GM21717 (cell line): ENCODE measurements around the gene VHLL.
"Not testable (repeated sequence)": the region's sequence is repeated elsewhere in the genome, so short reads cannot be mapped to it uniquely, and the experiment has no call there.

Experiments
- ATAC-seq: cut with Tn5 transposase; IDR thresholded peaks from one replicate; pipeline ENCODE4 v1.9.1; 2021; ENCODE audit warnings: mild to moderate bottlenecking, moderate library complexity; ENCODE audit not compliant: unreplicated experiment

VHLL gene

GRCh38 chr1:156298852-156299357, at the start of gene VHLL:
Gene VHLL, minus strand, starts transcription at chr1:156299307. Its CDS starts 118 bp downstream, at chr1:156299189.
- ATAC-seq: no peak

- no peak for ATAC-seq
Measured at GRCh38 chr1:156347331-156347730, 48.2 kb upstream of the VHLL start.

- no peak for ATAC-seq
Measured at GRCh38 chr1:156346636-156347035, 47.5 kb upstream of the VHLL start.

- ATAC-seq: not testable (repeated sequence)
Measured at GRCh38 chr1:156346035-156346434, 46.9 kb upstream of the VHLL start.

GRCh38 chr1:156344409-156344808, 45.3 kb upstream of the VHLL start:
- no peak for ATAC-seq

- no peak for ATAC-seq
Measured at GRCh38 chr1:156342166-156342955, 43.3 kb upstream of the VHLL start.

- peak; percentile 90 for ATAC-seq
Measured at GRCh38 chr1:156338180-156338976, 39.3 kb upstream of the VHLL start, which contains the start of the genes CCT3 and TSACC. Gene CCT3, minus strand, starts transcription at chr1:156338292. Its CDS starts 108 bp downstream, at chr1:156338184. Gene TSACC, plus strand, starts transcription at chr1:156338526. Its CDS starts 1,232 bp downstream, at chr1:156339758.

GRCh38 chr1:156337888-156338179, 38.7 kb upstream of the VHLL start:
- ATAC-seq: peak; percentile 28

- no peak for ATAC-seq
Measured at GRCh38 chr1:156337052-156337887, 38.2 kb upstream of the VHLL start.

GRCh38 chr1:156336242-156336641, 37.1 kb upstream of the VHLL start:
- ATAC-seq: no peak

- ATAC-seq: not testable (repeated sequence)
Measured at GRCh38 chr1:156323179-156323578, 24.1 kb upstream of the VHLL start.

- no peak for ATAC-seq
Measured at GRCh38 chr1:156320560-156320959, 21.5 kb upstream of the VHLL start.

GRCh38 chr1:156319664-156320063, 20.6 kb upstream of the VHLL start:
- no peak for ATAC-seq

GRCh38 chr1:156316909-156317308, 17.8 kb upstream of the VHLL start:
- ATAC-seq: no peak

GRCh38 chr1:156310962-156311361, 11.9 kb upstream of the VHLL start:
- ATAC-seq: no peak

- ATAC-seq: no peak
Measured at GRCh38 chr1:156308078-156308477, 9.0 kb upstream of the VHLL start.

GRCh38 chr1:156305215-156305614, 6.1 kb upstream of the VHLL start:
- ATAC-seq: no peak

GRCh38 chr1:156303241-156303640, 4.1 kb upstream of the VHLL start:
- no peak for ATAC-seq

- no peak for ATAC-seq
Measured at GRCh38 chr1:156295391-156295947, 3.6 kb downstream of the VHLL start, which contains the start of gene GLMP. Gene GLMP, minus strand, starts transcription at chr1:156295679. Its CDS starts 34 bp downstream, at chr1:156295645.

- ATAC-seq: no peak
Measured at GRCh38 chr1:156293895-156294294, 5.2 kb downstream of the VHLL start.

GRCh38 chr1:156293098-156293434, 6.0 kb downstream of the VHLL start:
- no peak for ATAC-seq
